HCT116 (cell line): ENCODE measurements around the gene IL1RAPL1.

Experiments
- SIN3A ChIP-seq: IDR thresholded peaks from 2 replicates; pipeline ENCODE4 v1.6.1; 2012; ENCODE audit warnings: low read depth
- TF ChIP-seq, protein P1 (sequence below): IDR thresholded peaks from 2 replicates; pipeline ENCODE4 v1.6.1; 2012; ENCODE audit warnings: low read depth
- TF ChIP-seq, protein P2 (sequence below), 3 experiments: fragments of 200-600 bp in 1 of 3; sonication (generic) in 1 of 3; IDR thresholded peaks in 2 of 3; conservative IDR thresholded peaks in 1 of 3; 2 replicates each; pipeline ENCODE4 v1.5.1; 2012 to 2017; ENCODE audit warnings: low read depth in 2 of 3, low read length in 2 of 3, antibody characterized with exemption in 1 of 3, borderline replicate concordance in 1 of 3, control low read depth in 1 of 3, mild to moderate bottlenecking in 1 of 3, mixed read lengths in 1 of 3, mixed run types in 1 of 3, moderate library complexity in 1 of 3; ENCODE audit not compliant: insufficient read depth in 1 of 3
- TF ChIP-seq, protein P3 (sequence below): IDR thresholded peaks from 2 replicates; pipeline ENCODE4 v1.6.1; 2012

DNA sequence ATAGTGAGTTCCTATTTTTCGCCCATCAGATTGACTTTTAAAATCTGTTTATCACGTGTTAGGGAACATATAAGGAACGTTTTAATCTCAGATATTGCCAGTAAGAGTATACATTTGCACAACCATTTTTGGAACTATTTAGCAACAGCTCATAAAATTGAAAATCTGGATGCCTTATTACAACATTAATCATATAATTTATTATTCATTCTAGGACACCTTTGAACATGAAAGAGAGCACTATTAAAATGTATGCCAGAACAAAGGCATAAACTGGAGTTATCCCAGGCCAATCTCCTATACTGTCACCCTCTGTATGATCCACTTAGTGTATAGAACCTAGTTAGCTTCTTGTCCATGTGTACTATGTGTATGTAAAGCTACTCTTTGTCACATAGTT, 1049.1 kb downstream of the IL1RAPL1 start:
- TF ChIP-seq, protein P1, sequence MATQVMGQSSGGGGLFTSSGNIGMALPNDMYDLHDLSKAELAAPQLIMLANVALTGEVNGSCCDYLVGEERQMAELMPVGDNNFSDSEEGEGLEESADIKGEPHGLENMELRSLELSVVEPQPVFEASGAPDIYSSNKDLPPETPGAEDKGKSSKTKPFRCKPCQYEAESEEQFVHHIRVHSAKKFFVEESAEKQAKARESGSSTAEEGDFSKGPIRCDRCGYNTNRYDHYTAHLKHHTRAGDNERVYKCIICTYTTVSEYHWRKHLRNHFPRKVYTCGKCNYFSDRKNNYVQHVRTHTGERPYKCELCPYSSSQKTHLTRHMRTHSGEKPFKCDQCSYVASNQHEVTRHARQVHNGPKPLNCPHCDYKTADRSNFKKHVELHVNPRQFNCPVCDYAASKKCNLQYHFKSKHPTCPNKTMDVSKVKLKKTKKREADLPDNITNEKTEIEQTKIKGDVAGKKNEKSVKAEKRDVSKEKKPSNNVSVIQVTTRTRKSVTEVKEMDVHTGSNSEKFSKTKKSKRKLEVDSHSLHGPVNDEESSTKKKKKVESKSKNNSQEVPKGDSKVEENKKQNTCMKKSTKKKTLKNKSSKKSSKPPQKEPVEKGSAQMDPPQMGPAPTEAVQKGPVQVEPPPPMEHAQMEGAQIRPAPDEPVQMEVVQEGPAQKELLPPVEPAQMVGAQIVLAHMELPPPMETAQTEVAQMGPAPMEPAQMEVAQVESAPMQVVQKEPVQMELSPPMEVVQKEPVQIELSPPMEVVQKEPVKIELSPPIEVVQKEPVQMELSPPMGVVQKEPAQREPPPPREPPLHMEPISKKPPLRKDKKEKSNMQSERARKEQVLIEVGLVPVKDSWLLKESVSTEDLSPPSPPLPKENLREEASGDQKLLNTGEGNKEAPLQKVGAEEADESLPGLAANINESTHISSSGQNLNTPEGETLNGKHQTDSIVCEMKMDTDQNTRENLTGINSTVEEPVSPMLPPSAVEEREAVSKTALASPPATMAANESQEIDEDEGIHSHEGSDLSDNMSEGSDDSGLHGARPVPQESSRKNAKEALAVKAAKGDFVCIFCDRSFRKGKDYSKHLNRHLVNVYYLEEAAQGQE: no peak
- TF ChIP-seq, protein P2, sequence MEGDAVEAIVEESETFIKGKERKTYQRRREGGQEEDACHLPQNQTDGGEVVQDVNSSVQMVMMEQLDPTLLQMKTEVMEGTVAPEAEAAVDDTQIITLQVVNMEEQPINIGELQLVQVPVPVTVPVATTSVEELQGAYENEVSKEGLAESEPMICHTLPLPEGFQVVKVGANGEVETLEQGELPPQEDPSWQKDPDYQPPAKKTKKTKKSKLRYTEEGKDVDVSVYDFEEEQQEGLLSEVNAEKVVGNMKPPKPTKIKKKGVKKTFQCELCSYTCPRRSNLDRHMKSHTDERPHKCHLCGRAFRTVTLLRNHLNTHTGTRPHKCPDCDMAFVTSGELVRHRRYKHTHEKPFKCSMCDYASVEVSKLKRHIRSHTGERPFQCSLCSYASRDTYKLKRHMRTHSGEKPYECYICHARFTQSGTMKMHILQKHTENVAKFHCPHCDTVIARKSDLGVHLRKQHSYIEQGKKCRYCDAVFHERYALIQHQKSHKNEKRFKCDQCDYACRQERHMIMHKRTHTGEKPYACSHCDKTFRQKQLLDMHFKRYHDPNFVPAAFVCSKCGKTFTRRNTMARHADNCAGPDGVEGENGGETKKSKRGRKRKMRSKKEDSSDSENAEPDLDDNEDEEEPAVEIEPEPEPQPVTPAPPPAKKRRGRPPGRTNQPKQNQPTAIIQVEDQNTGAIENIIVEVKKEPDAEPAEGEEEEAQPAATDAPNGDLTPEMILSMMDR (IDR thresholded peaks at IDR 0.05 in 2 of 3, conservative IDR thresholded peaks at IDR 0.05 in 1 of 3; ENCODE audit: borderline replicate concordance in 1 of 3, insufficient read depth in 1 of 3, low read depth in 2 of 3, low read length in 2 of 3): no peak
- TF ChIP-seq SIN3A: no peak
- TF ChIP-seq, protein P3, sequence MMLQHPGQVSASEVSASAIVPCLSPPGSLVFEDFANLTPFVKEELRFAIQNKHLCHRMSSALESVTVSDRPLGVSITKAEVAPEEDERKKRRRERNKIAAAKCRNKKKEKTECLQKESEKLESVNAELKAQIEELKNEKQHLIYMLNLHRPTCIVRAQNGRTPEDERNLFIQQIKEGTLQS: no peak
